HUDEP-2 (cell line): ENCODE results near the gene THYN1.

ENCODE experiments used
- DNase-seq, 76 experiments: peaks; one replicate each; lab custom pipeline; 2025; ENCODE audit not compliant: unreplicated experiment in 76 of 76; lab: John Stamatoyannopoulos, UW

The THYN1 gene

GRCh38 chr11:134252346-134253187 lies 585 bp downstream of the THYN1 start:
- peak in 6 of 76 experiments; percentile 16 to 53 (median 33) for DNase-seq

GRCh38 chr11:134250675-134251074 lies 2.5 kb downstream of the THYN1 start:
- no peak for DNase-seq

DNA sequence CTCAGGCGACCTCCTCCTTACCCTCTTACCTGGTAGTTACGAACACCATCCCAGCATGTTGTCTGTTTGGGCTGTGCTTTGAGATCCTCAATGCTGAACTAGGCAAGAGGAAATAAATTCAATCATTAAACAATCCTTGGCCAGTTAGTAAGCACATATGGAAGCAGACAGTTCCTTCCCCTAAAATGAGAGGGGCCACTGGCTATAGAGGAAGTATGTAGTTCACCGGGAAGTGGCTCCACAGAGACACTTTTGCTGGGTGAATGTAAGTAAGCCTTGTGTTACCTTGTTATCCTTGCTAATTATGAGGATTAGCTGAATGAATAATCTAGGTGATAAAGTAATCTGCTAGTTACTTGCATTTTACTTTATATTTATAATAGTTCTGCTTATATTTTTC lies 2.9 kb downstream of the THYN1 start:
- DNase-seq, result no peak

DNA sequence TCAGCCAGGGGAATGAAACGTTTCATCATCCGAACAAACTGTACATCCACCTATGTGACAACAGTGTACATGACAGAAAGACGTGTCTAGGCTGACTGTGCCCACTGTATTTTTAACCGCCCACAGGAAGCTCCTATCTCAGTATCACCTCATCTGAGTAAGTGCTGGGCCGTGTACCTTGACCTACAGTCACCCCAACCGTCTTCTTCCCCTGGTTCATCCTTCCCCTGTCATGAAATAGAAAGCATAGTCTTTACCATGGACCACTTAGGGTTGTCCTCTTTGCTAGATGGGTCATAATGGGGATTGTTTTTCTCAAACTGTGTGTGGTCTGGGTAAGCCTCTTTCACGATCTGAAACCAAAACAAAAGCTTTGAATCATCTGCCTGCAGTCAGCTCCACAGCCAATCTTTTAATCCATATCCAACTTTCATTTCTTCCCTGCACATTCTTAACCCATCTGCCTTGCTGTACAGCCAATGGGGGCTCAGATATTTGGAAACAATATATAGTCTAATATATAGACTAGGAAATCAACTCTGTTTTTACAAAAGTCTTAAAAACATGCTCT lies 4.2 kb downstream of the THYN1 start:
- DNase-seq, result no peak

DNA sequence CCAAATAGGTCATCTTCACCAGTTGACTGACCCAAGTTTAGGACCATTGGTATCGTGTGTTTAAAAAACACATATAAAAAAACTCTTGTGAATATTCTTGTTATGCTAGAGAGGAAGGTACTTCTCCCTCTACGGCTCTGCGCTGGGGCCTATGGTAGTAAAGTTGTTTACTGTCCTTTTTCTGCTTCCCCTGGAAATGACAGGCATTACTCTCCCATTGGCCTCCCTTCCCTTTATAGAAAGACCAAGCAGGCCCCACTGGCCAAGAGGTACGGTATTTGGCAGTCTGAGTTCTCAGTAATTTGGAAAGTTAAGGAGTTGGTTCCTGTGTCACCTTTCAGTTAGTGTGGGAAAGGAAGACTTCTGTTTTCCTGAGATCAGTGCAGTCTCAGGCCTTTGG lies 6.5 kb downstream of the THYN1 start:
- DNase-seq, result no peak

GRCh38 chr11:134246100-134246499 lies 7.1 kb downstream of the THYN1 start:
- no peak for DNase-seq

- no peak for DNase-seq
These were observed 7.7 kb downstream of the THYN1 start for GRCh38 chr11:134245434-134245833.

GRCh38 chr11:134244593-134244992 lies 8.6 kb downstream of the THYN1 start:
- peak in 20 of 76 experiments; percentile 1 to 49 (median 16) for DNase-seq

- no peak for DNase-seq
These were observed 9.2 kb downstream of the THYN1 start for GRCh38 chr11:134243913-134244312.

- DNase-seq, result no peak
These were observed 10.8 kb downstream of the THYN1 start for GRCh38 chr11:134242376-134242775.

DNA sequence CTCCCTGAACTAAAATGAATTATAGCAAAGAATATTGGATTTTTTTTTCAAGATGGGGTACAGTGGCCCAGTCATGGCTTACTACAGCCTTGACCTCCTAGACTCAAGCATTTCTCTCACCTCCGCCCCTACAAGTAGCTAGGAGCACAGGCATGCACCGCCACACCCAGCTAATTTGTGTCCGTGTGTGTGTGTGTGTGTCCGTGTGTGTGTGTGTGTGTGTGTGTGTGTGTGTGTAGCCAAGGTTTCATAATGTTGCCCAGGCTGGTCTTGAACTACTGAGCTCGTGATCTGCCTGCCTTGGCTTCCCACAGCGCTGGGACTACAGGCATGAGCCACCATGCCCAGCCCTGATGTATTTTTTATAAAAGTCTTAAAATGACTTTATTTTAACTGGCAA lies 12.6 kb downstream of the THYN1 start:
- DNase-seq, result no peak

- DNase-seq, result no peak
These were observed 14.2 kb downstream of the THYN1 start for GRCh38 chr11:134238956-134239355.

DNA sequence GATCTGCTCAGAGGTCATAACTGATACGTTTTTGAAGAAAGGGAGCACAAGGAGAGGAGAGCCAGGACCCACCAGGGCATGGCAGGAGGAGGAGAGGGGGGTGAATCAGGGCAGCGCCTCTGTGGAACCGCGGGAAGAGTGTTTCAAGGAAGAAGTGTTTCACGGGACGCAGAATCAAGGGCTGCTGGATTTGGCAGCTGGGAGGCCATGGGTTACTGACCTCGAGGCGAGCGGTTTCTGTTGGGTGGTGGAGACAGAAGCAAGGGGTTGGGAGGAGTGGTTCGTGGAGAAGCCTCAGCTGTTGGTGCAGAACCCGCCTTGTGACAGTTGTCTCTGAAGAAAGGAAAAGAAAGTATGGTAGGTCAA lies 15.6 kb downstream of the THYN1 start:
- DNase-seq, result no peak

- peak in 1 of 76 experiments; percentile 18 for DNase-seq
These were observed 16.2 kb downstream of the THYN1 start for GRCh38 chr11:134236834-134237556.

DNA sequence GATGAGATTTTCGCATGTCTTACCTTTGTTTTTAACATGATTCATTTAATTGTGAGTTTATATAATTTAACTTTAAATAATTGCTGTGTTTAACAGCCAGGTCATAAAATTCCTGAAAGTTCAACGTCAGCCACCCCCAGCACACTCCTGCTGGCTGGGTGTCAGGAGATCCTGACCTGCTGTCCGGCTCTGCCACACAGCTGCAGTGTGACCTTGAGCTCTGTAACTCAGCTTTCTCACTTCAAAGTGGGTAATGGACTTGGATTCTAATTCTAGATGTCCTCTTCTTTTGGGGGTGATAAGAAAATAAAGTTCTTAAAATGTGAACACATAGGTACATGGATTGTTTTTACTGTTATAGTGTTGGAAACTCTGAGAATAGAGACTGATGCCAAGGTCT lies 17.8 kb downstream of the THYN1 start:
- no peak for DNase-seq

DNA sequence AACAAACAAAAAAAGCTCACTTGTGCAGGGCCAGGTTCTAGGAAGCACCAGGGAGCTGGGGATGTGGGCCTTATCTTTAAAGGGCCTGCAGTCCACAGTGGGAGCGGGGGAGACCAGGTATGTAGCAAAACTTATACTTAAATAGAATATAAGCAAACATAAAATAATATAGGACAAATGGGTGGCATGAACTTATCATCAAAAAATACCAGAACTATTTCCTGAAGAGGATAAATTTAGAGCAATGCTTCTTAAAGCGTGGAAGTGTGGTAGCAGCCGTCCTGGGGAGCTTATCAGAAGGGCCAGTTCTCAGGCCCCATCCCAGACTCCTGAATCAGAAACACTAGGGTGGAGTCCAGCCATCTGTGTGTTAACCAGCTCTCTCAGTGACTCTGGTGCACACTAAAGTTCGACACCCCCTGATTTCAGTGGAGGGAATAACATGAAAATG lies 19.4 kb downstream of the THYN1 start:
- DNase-seq, result peak in 42 of 76 experiments; percentile 1 to 58 (median 29)

DNA sequence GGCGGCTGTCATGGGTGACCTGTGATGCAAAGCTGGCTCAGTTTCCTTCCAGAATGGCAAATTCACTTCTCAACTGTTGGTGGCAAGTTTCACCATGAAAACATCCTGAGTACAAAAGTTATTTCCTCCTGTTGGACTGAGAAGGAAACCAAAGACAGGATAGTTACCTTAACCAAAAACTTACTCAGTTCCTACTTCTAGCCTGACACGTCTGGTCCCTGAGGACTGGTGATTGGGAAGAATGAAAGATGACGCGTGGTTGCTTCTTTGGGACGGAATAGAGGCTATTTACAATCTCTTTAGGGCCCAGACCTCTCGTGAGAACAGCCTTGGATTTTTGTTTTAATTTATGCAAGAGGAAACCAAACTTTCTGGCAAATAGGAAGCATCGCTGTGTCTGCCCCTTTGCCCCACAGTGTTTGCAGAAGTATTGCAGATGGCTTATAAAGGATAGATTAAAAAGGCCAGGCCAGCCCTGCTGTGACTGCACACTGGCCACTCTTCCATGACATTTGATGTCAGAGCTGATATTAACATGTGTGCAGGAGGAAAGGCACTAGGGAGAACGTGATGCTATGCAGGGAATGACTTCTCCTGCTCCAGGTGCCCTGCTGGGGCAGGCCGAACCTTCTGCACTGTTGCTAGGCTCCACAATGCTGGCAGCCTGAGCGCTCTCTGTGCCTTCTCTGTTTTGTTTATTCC lies 21.0 kb downstream of the THYN1 start:
- no peak for DNase-seq

DNA sequence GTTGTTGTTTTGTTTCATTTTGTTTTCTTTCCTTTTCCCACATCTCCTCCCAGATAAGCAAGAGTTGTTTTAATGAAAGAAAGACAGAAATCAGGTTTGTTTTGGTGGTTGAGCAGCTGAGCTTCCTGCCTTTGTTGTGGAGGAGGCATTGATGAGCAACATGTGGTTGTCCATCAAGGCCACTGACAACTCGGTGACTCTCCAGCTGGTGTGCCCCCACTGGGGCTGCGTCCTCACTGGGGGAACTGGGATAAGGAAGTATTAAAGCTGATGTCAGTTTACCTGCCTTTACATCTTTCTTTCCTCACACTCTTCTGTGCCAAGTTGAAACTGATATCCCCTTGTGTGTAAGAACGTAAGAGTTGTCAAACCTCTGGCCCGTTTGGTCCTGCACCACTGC lies 22.8 kb downstream of the THYN1 start:
- no peak for DNase-seq

DNA sequence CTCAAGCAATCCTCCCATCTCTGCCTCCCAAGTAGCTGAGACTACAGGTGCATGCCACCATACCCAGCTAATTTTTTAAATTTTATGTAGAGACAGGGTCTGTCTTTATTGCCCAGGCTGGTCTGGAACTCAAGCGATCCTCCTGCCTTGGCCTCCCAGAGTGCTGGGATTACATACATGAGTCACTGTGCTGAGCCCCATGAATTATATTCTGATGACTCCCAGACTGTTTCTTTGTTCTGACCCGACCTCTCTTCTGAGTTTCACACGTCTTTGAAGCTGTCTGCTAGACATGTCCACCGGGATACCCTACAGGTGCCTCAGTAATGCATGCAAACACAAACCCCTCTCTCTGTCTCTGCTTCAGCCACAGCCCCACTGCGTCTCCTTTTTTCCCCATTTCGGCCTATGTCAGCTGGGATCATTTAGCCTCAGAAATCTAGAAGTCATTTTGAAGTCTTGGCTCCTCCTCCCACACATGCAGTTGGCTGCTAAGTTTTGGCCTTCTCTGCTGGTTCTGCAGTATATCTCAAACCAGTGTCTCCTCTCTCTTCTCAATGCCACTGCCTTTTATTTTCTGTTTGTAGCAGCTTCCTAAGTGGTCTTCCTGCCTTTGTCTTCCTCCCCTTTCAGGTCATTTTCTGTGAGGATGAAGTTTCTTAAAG lies 23.9 kb downstream of the THYN1 start:
- DNase-seq, result no peak

- no peak for DNase-seq
These were observed 24.5 kb downstream of the THYN1 start for GRCh38 chr11:134228625-134229024.
